Uterus (tissue), 2 donors: ENCODE measurements around the gene DSG2.

ENCODE experiments used
- POLR2A ChIP-seq, 2 donors: fragments of 450-650 bp; IDR thresholded peaks; one replicate each; pipeline ENCODE4 v1.6.1; 2016; ENCODE audit warnings: antibody characterized with exemption in 2 of 2, mild to moderate bottlenecking in 1 of 2, moderate library complexity in 1 of 2
- TF ChIP-seq, protein P1 (sequence below), 4 experiments: fragments of 200-600 bp in 2 of 4; fragments of 450-650 bp in 2 of 4; sonication (generic) in 2 of 4; IDR thresholded peaks; one replicate each; pipeline ENCODE4 v1.5.1; 2016 to 2019; ENCODE audit warnings: antibody characterized with exemption in 4 of 4, mild to moderate bottlenecking in 2 of 4, moderate library complexity in 1 of 4

DNA sequence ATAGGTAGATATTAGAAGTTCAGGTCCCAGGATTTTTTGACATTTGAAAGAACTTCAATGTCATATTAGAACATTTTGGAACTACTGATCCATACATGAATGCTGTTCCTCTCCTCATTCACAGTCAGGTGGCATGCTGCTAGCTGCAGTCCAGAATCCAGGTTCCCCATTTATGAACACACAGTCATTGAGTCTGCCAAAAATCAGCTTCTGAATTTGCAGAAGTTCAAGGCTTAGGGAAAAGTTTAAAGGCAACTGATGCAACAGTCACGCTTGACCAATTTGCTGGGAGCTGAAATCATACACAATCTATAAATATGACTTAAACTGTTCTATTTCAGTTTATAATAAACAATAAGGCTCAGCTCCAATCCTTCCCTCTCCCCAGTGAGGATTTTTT lies 76.4 kb downstream of the DSG2 start:
- TF ChIP-seq, protein P1, sequence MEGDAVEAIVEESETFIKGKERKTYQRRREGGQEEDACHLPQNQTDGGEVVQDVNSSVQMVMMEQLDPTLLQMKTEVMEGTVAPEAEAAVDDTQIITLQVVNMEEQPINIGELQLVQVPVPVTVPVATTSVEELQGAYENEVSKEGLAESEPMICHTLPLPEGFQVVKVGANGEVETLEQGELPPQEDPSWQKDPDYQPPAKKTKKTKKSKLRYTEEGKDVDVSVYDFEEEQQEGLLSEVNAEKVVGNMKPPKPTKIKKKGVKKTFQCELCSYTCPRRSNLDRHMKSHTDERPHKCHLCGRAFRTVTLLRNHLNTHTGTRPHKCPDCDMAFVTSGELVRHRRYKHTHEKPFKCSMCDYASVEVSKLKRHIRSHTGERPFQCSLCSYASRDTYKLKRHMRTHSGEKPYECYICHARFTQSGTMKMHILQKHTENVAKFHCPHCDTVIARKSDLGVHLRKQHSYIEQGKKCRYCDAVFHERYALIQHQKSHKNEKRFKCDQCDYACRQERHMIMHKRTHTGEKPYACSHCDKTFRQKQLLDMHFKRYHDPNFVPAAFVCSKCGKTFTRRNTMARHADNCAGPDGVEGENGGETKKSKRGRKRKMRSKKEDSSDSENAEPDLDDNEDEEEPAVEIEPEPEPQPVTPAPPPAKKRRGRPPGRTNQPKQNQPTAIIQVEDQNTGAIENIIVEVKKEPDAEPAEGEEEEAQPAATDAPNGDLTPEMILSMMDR (IDR thresholded peaks at IDR 0.05): no peak
- no peak for TF ChIP-seq POLR2A (IDR thresholded peaks at IDR 0.05)
